ENCODE data around the gene BEST4.
"Not testable (repeated sequence)": the region's sequence is repeated elsewhere in the genome, so short reads cannot be mapped to it uniquely, and the experiment has no call there.

DNA sequence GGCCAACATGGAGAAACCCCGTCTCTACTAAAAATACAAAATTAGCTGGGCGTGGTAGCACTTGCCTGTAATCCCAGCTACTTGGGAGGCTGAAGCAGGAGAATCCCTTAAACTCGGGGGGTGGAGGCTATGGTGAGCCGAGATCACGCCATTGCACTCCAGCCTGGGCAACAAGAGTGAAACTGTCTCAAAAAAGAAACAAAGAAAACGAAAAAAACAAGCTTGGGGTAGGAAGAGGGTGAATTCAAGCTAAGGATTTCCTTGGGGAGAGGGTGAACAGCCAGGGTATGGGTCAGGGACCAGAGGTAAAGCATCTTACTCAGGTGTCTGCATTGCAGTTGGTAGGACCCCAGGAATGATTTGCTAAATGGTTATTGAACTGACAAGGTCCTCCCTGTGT is 21.5 kb downstream of the BEST4 start:
- TF ChIP-seq, protein P1, sequence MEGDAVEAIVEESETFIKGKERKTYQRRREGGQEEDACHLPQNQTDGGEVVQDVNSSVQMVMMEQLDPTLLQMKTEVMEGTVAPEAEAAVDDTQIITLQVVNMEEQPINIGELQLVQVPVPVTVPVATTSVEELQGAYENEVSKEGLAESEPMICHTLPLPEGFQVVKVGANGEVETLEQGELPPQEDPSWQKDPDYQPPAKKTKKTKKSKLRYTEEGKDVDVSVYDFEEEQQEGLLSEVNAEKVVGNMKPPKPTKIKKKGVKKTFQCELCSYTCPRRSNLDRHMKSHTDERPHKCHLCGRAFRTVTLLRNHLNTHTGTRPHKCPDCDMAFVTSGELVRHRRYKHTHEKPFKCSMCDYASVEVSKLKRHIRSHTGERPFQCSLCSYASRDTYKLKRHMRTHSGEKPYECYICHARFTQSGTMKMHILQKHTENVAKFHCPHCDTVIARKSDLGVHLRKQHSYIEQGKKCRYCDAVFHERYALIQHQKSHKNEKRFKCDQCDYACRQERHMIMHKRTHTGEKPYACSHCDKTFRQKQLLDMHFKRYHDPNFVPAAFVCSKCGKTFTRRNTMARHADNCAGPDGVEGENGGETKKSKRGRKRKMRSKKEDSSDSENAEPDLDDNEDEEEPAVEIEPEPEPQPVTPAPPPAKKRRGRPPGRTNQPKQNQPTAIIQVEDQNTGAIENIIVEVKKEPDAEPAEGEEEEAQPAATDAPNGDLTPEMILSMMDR (IDR thresholded peaks at IDR 0.05), result not testable (repeated sequence)
- TF ChIP-seq POLR2A, EP300 (IDR thresholded peaks at IDR 0.05): not testable (repeated sequence)
